ENCODE results near the gene CADM1. TPM values are rescaled to one million over a fixed set of nuclear protein-coding genes. Genes with fewer than 3 reads are reported as not detected.

Gene CADM1
- total and polyA plus RNA-seq, 8 donors: 6.3 to 38.8 (median 24.5) TPM

DNA sequence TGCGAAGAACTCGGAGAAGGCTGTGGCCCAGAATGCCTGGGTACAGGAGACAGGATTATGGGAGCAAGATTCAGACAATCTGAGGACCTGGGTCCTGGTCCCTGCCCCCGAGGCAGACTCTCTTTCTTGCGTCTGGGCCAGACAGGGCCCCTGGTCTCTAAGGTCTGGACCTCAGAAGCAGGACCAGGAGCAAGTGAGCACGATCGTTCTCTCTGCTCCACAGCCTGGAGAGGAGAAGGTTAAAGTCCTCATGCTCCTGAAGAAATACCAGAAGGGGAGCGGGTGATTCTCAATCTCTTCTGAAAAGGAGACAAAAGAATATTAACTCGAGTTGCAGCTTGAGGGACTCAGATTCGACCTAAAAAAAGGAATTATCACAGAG lies 349.9 kb downstream of the CADM1 start:
- Histone ChIP-seq H3K36me3 (no peaks in the 10 kb centered on the region), H3K4me1 (no peaks in the 10 kb centered on the region), H3K27me3 (no peaks in the 10 kb centered on the region), H3K4me3 (no peak overlapping the region), H3K27ac (no peak overlapping the region), H3K9me3 (no peaks in the 10 kb centered on the region)
- intact Hi-C loops (cut with DNase I): no loop called here
- FAIRE-seq (no peak), ATAC-seq (no peak), DNase-seq (no peak)
- TF ChIP-seq, protein P1, sequence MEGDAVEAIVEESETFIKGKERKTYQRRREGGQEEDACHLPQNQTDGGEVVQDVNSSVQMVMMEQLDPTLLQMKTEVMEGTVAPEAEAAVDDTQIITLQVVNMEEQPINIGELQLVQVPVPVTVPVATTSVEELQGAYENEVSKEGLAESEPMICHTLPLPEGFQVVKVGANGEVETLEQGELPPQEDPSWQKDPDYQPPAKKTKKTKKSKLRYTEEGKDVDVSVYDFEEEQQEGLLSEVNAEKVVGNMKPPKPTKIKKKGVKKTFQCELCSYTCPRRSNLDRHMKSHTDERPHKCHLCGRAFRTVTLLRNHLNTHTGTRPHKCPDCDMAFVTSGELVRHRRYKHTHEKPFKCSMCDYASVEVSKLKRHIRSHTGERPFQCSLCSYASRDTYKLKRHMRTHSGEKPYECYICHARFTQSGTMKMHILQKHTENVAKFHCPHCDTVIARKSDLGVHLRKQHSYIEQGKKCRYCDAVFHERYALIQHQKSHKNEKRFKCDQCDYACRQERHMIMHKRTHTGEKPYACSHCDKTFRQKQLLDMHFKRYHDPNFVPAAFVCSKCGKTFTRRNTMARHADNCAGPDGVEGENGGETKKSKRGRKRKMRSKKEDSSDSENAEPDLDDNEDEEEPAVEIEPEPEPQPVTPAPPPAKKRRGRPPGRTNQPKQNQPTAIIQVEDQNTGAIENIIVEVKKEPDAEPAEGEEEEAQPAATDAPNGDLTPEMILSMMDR (IDR thresholded peaks at IDR 0.05): no peak
- WGBS, 2 donors: 68 to 77% methylated on average over 9 of the region's 9 CpGs

DNA sequence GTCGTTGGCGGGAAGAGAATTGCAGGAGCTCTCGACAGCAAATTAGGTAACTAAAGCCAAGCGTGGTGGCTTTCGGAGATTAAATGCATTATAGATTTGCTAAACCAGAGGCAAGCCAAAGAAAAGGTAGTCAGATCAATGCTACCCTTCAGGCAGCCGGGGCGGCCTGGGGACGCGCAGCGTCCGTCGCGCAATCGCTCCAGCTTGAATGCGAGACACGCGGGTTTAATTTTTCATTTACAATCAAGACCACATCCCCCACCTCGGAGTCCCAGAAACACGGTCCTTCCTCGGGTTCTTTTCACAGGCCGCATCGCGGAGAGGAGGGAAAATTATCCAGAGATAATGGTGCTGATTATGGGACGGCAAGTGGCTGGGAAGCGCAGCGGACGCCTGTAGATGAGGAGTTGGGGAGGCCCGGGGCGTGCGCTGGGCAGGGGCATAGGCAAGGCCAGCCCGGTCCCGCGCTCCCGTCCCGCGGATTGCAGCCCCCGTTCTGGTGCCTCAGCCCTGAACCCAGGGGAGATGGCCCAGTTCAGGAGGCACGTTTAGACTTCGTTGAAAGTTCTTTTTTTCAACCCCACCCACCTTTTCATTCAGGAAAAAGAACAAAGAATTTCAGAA lies 350.4 kb downstream of the CADM1 start:
- Histone ChIP-seq H3K27me3 (no peaks in the 10 kb centered on the region), H3K4me1 (no peaks in the 10 kb centered on the region), H3K27ac (no peak overlapping the region), H3K4me3 (no peak overlapping the region), H3K36me3 (no peaks in the 10 kb centered on the region), H3K9me3 (no peaks in the 10 kb centered on the region)
- intact Hi-C loops (cut with DNase I): no loop called here
- DNase-seq: no peak
- TF ChIP-seq, protein P1 (IDR thresholded peaks at IDR 0.05): no peak
- no peak for FAIRE-seq
- ATAC-seq: no peak
- 89 to 91% methylated on average over 39 of the region's 39 CpGs for WGBS, 2 donors

DNA sequence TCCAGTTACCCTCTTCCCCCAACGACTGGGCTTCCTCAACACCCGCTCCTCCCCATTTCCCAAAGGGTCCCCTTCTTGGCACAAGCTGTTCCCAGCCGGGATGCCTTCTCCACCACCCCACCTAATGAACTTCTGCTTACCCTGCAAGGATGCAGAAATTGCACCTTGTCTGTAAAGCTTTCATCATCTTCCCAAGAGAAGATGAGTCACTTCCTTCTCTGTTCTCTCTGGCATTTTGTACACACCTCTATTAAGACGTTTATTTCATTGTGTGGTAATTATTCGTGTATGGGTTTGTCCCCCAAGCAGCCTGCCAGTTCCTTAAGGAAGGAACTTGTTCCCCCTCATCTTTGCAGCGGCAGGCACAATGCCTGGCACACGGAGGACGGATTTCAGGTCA lies 351.1 kb downstream of the CADM1 start:
- TF ChIP-seq, protein P1 (IDR thresholded peaks at IDR 0.05): no peak
- H3K36me3 ChIP-seq: no peaks in the 10 kb centered on the region
- WGBS, 2 donors: 66 to 78% methylated on average over 8 of the region's 8 CpGs
- H3K9me3 ChIP-seq: no peaks in the 10 kb centered on the region
- ATAC-seq: no peak
- no peak for DNase-seq
- no peaks in the 10 kb centered on the region for H3K4me1 ChIP-seq
- H3K27me3 ChIP-seq: no peaks in the 10 kb centered on the region
- no peak overlapping the region for H3K4me3 ChIP-seq
- FAIRE-seq: no peak
- no peak overlapping the region for H3K27ac ChIP-seq
- intact Hi-C loops (cut with DNase I): no loop called here

DNA sequence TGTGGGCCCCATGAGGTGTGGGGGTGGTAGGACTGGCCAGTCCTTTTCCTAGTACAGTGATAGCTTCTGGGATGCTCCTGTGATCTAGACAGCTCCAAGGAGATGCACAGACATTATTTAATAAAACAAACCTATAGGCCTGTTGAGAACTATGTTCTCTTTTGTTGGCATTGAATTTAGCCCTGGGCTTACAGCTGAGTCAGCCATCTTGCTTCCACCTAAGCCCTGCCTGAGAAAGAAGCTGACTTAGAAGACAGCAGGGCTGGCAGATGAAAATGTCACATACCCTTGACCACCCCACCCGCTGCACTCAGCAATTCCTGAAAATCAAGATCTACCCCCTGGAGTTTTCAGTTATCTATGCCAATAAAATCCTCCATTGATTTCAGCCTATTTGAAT lies 353.2 kb downstream of the CADM1 start:
- H3K36me3 ChIP-seq: no peaks in the 10 kb centered on the region
- intact Hi-C loops (cut with DNase I): no loop called here
- ATAC-seq: no peak
- DNase-seq: no peak
- no peaks in the 10 kb centered on the region for H3K27me3 ChIP-seq
- WGBS, 2 donors: 58 to 75% methylated on average over 1 of the region's 1 CpG
- FAIRE-seq: no peak
- TF ChIP-seq, protein P1 (IDR thresholded peaks at IDR 0.05): no peak
- H3K4me3 ChIP-seq: no peak overlapping the region
- H3K9me3 ChIP-seq: no peaks in the 10 kb centered on the region
- no peaks in the 10 kb centered on the region for H3K4me1 ChIP-seq
- H3K27ac ChIP-seq: no peak overlapping the region

DNA sequence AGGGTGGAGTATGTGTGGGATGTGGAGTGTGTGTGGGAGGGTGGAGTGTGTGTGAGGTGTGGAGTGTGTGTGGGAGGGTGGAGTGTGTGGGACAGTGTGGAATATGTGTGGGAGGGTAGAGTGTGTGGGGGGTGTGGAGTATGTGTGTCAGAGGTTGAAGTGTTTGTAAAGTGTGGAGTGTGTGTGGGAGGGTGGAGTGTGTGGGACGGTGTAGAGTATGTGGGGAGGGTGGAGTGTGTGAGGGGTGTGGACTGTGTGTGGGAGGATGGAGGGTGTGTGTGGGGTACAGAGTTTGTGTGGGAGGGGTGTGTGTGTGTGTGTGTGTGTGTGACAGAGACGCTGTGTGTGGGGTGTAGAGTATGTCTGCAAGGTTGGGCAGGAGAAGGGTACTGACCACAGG lies 355.5 kb downstream of the CADM1 start:
- 80 to 81% methylated on average over 2 of the region's 2 CpGs for WGBS, 2 donors
- DNase-seq: no peak
- ATAC-seq: no peak

More for the DNA sequence above, 355.5 kb downstream of the CADM1 start:
- H3K27me3 ChIP-seq: no peaks in the 10 kb centered on the region
- intact Hi-C loops (cut with DNase I): no loop called here
- no peak overlapping the region for H3K4me3 ChIP-seq
- H3K27ac ChIP-seq: no peak overlapping the region
- H3K36me3 ChIP-seq: no peaks in the 10 kb centered on the region
- H3K9me3 ChIP-seq: no peaks in the 10 kb centered on the region
- no peak for FAIRE-seq
- TF ChIP-seq, protein P1 (IDR thresholded peaks at IDR 0.05): no peak
- H3K4me1 ChIP-seq: no peaks in the 10 kb centered on the region
